G401 (cell line): Measurements from ENCODE around the gene RNASET2. TPM values are rescaled to one million over a fixed set of nuclear protein-coding genes. Genes with fewer than 3 reads are reported as not detected.
"Not testable (repeated sequence)": the region's sequence is repeated elsewhere in the genome, so short reads cannot be mapped to it uniquely, and the experiment has no call there.

Experiments used
- DNase-seq: peaks from one replicate; pipeline ENCODE4 v3.0.0-alpha.2; 2015; ENCODE audit warnings: low spot score
- in situ Hi-C: cut with HindIII; loops from 2 replicates; pipeline ENCODE4 v1.10.0; 2016; ENCODE audit warnings: low sequenced_read_pairs, mixed read lengths
- total RNA-seq: library from RNA; depleted of rRNA; stranded (reverse); fragments of >200 nt; shearing (Covaris generic); gene quantifications from 2 replicates; pipeline ENCODE4 v1.2.3, GENCODE V29; 2014

RNASET2 gene
- total RNA-seq, 1 experiment from 2014 or later, result 61.5 TPM

- no peak for DNase-seq
- in situ Hi-C loops, result no loop called here
Measured at GRCh38 chr6:166950443-166950821, 5.9 kb downstream of the RNASET2 start.

DNA sequence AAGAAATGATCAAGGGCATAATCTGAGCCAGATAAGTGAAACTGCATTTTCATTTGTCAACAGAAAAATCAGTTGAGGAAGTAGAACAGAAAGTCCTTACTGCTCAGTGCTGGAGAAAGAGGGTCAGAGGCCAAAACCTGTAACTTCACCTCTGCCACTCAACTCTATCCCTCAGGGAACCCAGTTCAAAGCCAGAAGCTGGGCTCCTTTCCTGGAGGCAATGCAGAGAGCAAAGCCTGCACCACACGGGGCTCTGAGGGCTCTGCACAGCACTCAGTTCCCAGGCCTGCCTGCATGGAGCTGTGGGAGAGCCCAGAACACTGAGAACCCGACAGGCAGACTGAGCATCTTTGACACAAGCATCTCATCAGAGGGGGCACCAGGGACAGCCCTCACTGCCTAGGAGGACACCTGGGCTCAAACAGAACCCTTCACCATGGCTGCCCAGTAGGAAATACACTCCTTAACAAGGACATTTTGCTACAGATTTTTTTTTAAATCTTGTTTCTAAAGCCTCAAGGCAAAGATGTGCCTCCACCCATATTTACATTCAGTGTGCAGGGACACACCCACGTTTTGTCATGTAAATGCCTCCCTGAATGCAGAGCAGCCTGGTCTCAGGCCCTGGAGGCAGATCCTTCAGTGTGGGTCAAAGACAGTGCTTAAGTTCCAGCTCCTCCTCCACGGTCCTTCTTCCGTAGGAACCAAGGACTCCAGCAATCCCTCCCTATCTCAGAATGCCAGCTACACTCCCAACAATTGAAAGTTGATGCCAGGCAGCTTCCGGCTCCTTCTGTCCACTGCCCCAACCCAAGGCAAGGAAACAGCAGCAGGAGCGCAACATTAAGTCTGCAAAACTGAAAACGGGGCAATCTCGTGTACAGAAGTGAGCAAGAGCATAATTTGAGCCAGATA lies 6.6 kb downstream of the RNASET2 start:
- in situ Hi-C loops, result no loop called here
- no peak for DNase-seq

DNA sequence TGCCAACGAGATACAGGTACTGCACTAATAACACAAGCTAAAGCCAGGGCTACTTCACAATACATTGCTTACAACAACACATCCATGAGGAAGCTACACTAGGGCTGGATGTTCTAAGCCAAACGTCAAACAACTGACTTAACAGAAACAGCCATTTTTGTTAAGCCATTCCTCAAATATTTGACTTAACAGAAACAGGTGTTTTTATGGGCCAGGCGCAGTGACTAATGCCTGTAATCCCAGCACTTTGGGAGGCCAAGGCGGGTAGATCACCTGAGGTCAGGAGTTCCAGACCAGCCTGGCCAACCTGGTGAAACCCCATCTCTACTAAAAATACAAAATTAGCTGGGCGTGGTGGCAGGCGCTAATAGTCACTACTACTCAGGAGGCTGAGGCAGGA lies 7.6 kb downstream of the RNASET2 start:
- in situ Hi-C loops, DNase-seq: not testable (repeated sequence)

- in situ Hi-C loops, result no loop called here
- no peak for DNase-seq
Measured at GRCh38 chr6:166947251-166947650, 9.1 kb downstream of the RNASET2 start.

DNA sequence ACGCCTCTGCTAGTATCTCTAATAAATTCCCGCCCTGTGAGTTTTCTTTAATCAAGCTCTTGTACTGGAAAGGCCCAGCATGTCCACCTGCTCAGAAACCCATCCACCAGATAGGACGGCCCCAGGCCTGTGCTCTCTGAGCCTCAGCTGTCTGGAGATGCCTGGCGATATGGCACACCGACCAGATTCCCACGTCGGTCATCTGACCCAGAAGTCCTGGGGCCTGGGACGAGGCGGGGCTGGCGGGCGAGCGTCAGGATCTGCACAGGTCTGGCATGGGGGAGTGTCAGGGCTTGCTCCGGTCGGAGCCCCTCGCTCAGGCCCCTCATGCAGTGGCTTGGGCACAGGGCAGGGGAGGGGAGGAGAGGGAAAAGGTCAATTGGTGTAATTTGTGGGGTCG lies 10.2 kb downstream of the RNASET2 start:
- in situ Hi-C loops, result no loop called here
- DNase-seq, result no peak

- in situ Hi-C loops, result no loop called here
- DNase-seq, result no peak
Measured at GRCh38 chr6:166944666-166945256, 11.6 kb downstream of the RNASET2 start.

DNA sequence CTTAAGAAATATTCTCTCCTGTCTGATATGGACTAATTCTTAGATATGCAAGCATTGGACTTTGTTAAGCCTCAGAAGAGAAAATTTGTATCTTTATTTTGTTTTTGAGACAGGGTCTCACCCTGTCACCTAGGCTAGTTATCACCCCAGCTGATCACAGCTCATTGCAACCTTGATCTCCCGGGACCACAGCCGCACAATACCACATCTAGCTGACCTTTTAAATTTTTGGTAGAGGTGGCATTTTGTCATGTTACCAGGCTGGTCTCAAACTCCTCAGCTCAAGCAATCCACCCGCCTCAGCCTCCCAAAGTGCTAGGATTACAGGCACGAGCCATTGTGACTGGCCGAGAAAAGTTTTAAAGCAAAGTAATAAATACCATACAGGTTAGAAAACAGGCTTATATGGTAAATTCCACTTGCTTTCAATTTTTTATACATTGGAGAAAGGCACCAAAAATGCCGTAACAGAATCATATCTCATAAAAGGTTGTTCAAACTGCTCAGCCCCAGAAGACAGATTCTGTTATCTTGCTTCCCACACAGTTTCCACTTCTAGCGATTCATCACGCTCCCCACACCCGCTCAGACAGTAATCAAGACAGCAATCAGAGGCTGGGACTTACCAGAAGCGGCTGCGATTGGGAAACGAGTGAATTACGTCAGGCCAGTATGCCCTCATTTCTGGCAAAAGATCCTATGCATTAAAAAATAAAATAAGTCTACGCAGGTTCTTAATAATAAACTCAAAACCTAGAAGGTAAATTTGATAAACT lies 13.8 kb downstream of the RNASET2 start:
- no peak for DNase-seq
- in situ Hi-C loops, result no loop called here

DNA sequence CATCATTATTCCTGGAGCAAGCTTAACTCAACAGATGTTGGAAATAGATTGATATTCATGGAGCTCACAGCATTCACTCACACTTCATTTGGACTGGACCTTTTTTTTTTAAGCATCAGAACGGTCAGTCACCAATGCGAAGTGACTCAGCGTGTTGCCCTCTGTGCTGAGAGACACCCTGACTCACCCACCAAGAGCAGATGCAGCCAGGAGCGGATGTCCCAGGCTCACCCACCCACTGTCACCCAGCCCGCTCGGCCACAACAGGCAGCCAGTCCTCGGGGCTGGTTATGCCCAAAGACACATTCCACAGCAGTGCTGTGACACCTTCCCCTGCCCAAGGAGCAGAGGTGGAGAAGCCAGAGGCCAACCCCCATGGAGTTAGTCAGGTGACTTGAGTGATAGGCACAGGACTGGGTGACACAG lies 15.7 kb downstream of the RNASET2 start:
- no peak for DNase-seq
- in situ Hi-C loops, result no loop called here

DNA sequence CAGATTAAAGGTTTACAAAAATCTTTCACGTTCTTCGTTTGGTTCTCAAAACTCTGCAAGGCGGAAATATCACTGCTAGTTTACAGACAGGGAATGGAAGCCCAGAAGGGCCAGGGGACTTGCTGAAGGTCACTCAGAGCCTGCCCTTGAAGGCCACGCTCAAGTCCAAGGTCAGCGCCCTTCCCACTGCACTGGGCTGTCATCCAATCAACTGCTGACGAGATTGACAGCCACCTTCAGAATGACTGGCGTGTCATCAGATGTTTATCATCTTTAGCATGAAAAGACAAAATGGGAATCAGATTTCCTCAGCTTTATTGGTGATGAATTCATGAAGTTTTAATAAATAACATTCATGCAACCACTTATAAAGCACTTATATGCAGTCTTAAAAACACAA lies 16.5 kb downstream of the RNASET2 start:
- in situ Hi-C loops, result no loop called here
- DNase-seq, result no peak

DNA sequence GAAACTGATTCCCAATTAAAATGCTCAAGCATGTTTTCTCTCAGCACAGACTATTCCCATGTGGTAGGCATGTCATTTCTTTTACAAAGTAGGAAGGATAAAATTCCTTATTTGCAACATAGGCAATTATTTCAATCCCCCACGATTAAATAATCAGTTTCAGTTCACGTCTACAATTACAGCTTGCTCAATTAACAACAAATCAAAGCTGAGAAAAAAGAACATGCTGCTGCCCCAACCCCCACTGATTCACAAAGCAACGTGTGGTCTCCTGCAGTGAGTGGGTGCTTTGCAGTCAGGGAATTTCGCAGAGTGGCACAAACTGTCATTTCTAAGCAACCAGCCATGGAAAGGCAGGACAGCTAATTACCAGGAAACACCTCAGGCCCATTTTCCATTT lies 17.0 kb downstream of the RNASET2 start:
- DNase-seq, result no peak

DNA sequence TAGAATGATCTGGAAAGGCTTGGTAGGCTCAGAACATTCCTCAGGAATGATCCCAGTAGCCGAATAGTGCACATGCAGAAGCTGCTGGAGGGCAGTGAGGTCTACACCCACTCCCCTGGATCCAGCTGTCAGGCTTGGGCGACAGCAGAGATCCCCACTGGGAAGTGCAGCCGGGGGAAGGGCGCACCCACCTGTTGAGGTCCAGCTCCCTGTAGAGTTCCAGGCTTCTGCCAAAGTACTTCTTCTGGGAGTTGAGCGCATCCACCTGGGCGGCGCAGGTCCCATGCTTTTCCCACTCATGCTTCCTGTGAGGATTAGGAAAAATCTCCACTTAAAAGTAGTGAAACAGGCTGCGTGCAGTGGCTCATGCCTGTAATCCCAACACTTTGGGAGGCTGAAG lies 17.6 kb downstream of the RNASET2 start:
- in situ Hi-C loops, result no loop called here

More for the DNA sequence above, 17.0 kb downstream of the RNASET2 start:
- in situ Hi-C loops, result no loop called here

GRCh38 chr6:166938150-166938549 lies 18.2 kb downstream of the RNASET2 start:
- no peak for DNase-seq
- in situ Hi-C loops, result no loop called here

More for the DNA sequence above, 17.6 kb downstream of the RNASET2 start:
- DNase-seq, result no peak

- no peak for DNase-seq
- in situ Hi-C loops, result no loop called here
Measured at GRCh38 chr6:166937746-166938145, 18.6 kb downstream of the RNASET2 start.

DNA sequence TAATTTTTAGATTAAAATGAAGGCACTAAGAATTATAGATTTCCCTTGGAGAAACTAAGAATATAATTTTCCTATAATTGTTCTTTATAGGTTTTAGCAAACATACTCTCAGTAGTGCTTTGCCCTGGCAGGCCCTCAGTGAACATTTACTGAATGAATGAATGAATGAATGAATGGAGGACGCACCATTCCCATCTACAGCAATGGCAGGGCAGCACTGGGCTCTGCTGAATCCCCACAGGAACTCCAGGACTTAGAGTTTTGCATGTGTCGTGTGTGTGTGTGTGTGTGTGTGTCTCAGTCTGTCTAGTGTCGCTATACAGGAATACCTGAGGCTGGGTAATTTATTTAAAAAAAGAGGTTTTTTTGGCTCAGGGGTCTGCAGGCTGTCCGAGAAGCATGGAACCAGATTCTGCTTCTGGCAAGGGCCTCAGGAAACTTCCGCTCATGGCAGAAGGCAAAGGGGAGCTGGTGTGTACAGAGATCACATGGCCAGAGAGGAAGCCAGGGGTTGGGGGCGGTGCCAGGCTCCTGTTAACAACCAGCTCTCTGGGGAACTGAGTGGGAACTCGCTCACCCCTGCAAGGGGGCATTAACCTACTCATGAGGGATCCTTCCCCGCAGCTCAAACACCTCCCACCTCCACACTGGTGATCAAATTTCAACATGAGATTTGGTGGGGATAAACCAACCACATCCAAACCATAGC lies 20.1 kb downstream of the RNASET2 start:
- DNase-seq, result no peak
- in situ Hi-C loops, result no loop called here

DNA sequence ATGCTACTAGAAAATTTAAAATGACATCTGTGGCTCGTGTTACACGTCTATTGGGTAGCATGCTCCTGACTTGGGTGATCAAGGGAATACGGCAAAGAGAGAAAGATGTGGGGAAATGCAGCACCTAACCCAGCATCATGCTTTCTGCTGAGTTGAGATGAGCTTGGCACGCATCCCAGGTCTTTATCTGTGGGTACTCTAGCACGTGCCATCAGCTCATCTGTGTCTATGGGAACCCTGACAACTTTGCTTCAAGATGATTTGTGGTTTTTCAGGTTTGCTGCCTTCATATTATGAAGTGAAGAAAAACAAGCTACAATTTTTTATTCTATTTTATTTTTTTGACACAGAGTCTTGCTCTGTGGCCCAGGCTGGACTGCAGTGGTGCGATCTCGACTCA lies 21.0 kb downstream of the RNASET2 start:
- no peak for DNase-seq
- in situ Hi-C loops, result no loop called here

GRCh38 chr6:166934174-166934573 lies 22.2 kb downstream of the RNASET2 start:
- in situ Hi-C loops, result no loop called here
- no peak for DNase-seq

GRCh38 chr6:166933396-166933795 lies 23.0 kb downstream of the RNASET2 start:
- in situ Hi-C loops, result no loop called here
- DNase-seq, result no peak

GRCh38 chr6:166932616-166933015 lies 23.7 kb downstream of the RNASET2 start:
- no peak for DNase-seq

DNA sequence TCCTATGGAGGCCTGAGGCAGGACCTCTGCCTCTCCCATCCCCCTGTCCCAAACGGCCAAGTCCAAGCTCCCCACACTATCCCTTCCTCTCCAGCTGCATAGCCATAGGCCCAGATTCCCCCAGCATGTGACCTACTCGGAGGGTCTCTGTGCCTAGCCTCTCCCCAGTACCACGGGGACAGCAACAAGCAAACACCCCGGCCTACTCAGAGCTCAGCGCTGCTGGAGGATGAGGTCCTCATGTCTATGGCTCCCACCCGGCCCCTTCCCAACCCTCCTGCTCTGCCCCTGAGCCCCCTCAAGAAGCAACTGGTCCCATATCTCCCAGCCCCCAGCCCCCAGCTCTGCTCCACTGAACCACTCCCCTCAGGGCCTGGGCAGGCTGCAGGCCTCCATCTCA lies 24.2 kb downstream of the RNASET2 start:
- in situ Hi-C loops, result no loop called here
- no peak for DNase-seq

More at GRCh38 chr6:166932616-166933015, 23.7 kb downstream of the RNASET2 start:
- in situ Hi-C loops, result no loop called here
